GM10847 (cell line): Measurements from ENCODE around the gene POLE4.

Experiments used
- POLR2A ChIP-seq: IDR thresholded peaks from 2 replicates; pipeline ENCODE4 v1.6.1; 2011; ENCODE audit not compliant: insufficient read length; ENCODE audit errors: extremely low read depth

The POLE4 gene

GRCh38 chr2:74930811-74931486, 27.5 kb upstream of the POLE4 start:
- TF ChIP-seq POLR2A: no peak

GRCh38 chr2:74931940-74932339, 26.5 kb upstream of the POLE4 start:
- TF ChIP-seq POLR2A: no peak

- no peak for TF ChIP-seq POLR2A
These were observed 22.5 kb upstream of the POLE4 start for GRCh38 chr2:74935975-74936391.

GRCh38 chr2:74937221-74937880, 21.1 kb upstream of the POLE4 start:
- no peak for TF ChIP-seq POLR2A

- no peak for TF ChIP-seq POLR2A
These were observed 20.2 kb upstream of the POLE4 start for GRCh38 chr2:74938264-74938663.

DNA sequence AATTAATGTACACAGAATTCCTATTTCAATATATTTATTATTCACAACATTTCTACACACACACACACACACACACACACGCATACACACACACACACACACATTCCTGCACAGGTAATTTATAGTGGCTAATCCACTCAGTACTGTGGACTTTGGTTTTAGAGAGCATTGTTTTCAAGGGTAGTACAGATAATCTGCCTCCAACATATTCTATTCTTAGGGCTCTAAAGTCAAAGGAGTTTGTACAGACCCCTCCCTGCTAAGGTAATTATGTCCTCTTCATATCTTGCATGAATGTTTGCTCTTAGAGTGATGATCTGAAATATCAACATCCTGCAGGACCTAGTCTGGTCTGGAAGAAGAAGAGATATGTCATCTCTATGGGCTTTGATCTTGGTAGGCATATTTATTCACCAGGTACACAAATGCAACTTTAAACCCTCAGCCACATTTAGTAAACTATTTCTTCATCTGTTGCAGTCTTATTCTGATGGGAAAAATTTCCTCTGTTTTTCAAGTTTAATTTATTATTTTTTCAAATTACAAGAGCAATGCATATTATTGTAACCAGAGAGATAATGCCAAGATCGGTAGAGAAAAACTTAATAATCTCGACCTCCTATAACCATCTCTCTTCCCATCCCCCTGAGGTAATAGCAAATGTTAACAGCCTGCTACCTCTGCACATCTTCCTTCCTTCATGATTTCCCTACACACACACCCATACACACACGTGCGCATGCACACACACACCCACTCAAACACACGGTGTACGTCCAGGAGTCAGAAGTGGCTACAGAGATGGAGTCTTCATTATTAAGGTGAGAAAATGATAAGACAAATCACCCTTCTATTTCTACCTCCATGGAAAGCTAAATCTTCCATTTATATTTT, 18.3 kb upstream of the POLE4 start:
- no peak for TF ChIP-seq POLR2A

- no peak for TF ChIP-seq POLR2A
These were observed 17.2 kb upstream of the POLE4 start for GRCh38 chr2:74941284-74941683.

DNA sequence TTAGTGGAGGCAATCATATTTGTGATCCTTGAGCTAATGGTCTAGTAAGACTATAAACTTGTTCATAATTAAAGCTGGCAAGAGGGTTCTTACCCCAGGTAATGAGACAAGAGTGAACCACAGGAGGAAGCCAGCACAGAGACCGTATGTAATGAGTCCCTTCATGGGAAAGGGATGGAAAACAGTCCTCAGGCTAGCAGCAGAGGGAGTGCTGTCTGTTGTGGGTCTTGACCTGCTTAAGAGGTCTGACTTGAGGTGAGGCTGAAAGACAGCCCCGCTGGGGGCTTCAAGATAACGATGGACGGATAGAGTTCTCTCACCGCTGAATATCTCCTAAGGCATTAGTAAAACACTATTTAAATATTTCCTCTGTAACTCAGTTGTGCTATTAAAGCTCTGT, 16.2 kb upstream of the POLE4 start:
- no peak for TF ChIP-seq POLR2A

- no peak for TF ChIP-seq POLR2A
These were observed 13.3 kb upstream of the POLE4 start for GRCh38 chr2:74944987-74945787.

DNA sequence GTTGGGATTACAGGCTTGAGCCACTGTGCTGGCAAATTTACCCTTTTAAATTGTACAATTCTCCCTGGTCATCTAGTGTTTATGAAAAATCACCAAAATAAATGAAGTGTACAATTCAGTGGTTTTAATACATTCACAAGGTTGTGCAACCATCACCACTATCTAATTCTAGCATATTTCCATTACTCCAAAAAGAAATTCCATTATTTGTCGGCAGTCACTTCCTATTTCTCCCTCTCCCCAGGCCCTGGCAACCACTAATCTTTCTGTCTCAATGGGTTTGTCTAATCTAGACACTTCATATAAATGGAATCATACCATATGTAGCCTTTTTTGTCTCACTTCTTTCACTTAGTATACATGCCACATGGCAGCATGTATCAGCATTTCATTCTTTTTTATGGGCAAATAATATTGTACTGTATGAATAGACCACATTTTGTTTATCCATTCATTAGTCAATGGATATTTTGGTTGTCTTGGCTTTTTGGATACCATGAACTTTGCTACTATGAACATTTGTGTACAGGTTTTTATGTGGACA, 12.6 kb upstream of the POLE4 start:
- no peak for TF ChIP-seq POLR2A

DNA sequence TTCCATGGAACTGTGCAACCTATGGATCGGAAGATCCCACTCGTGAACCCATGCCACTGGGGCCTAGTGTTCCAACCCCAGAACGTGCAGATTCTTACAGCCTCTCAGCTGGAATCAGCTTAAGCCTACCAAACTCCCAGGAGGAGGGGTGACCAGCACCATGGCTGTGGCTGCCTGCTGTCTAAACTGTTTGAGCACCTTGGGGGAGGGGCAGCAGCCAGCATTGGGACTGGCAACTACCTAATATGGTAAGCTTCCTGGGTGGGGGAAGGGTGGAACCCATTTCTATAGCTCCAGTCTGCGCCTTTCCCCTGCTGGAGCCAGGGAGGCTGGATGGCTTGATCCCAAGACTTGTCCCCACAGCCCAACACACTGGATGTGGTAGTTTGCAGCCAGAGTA, 10.7 kb upstream of the POLE4 start:
- no peak for TF ChIP-seq POLR2A

DNA sequence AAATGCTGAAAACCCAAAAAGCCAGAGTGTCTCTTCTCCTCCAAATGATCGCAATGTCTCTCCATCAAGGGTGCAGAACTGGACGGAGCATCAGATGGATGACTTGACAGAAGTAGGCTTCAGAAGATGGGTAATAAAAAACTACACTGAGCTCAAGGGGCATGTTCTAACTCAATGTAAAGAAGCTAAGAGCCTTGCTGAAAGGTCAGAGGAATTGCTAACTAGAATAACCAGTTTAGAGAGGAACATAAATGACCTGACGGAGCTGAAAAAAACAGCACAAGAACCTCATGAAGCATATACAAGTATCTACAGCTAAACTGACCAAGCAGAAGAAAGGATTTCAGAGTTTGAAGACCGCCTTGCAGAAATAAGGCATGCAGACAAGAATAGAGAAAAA, 9.7 kb upstream of the POLE4 start:
- TF ChIP-seq POLR2A: no peak

- TF ChIP-seq POLR2A: no peak
These were observed 7.2 kb upstream of the POLE4 start for GRCh38 chr2:74951211-74951754.

GRCh38 chr2:74952575-74952974, 5.9 kb upstream of the POLE4 start:
- no peak for TF ChIP-seq POLR2A
